Endodermal cell (in vitro differentiated cells): ENCODE results near the gene MOBP. TPM values are rescaled to one million over a fixed set of nuclear protein-coding genes. Genes with fewer than 3 reads are reported as not detected.

Experiments
- DNase-seq: peaks from one replicate; pipeline ENCODE4 v3.0.0-alpha.2; 2017
- H3K27ac ChIP-seq: 2 replicates; pipeline ENCODE4 v1.5.1; 2013; ENCODE audit warnings: mild to moderate bottlenecking, low read depth, low read length, moderate library complexity
- H3K27me3 ChIP-seq: 2 replicates; pipeline ENCODE4 v1.6.1; 2013; ENCODE audit warnings: mild to moderate bottlenecking, low read length, moderate library complexity; ENCODE audit not compliant: insufficient read depth, control insufficient read depth, poor library complexity, severe bottlenecking
- H3K36me3 ChIP-seq: 2 replicates; pipeline ENCODE4 v1.7.0; 2013; ENCODE audit warnings: mild to moderate bottlenecking, low read length, moderate library complexity; ENCODE audit not compliant: control insufficient read depth, insufficient read depth
- H3K4me1 ChIP-seq: one replicate; pipeline ENCODE4 v1.7.0; 2013; ENCODE audit warnings: low read length; ENCODE audit not compliant: control insufficient read depth, insufficient read depth
- H3K4me3 ChIP-seq: 2 replicates; pipeline ENCODE4 v1.5.1; 2013; ENCODE audit warnings: mild to moderate bottlenecking, low read length, moderate library complexity
- H3K9ac ChIP-seq: 2 replicates; pipeline ENCODE4 v1.6.1; 2013; ENCODE audit warnings: mild to moderate bottlenecking, low read length, moderate library complexity; ENCODE audit not compliant: poor library complexity, severe bottlenecking; ENCODE audit errors: extremely low read depth
- H3K9me3 ChIP-seq: 2 replicates; pipeline ENCODE4 v1.6.1; 2013; ENCODE audit warnings: mild to moderate bottlenecking, low read length, moderate library complexity; ENCODE audit not compliant: control insufficient read depth
- H3K27ac Mint-ChIP-seq: 2 replicates; pipeline ENCODE4 v1.8.0; 2020; ENCODE audit warnings: mixed read lengths
- H3K27me3 Mint-ChIP-seq: 2 replicates; pipeline ENCODE4 v1.8.0; 2021; ENCODE audit warnings: mild to moderate bottlenecking, mixed read lengths; ENCODE audit not compliant: insufficient read depth
- H3K36me3 Mint-ChIP-seq: 2 replicates; pipeline ENCODE4 v1.8.0; 2020; ENCODE audit warnings: low read depth, mixed read lengths
- H3K4me1 Mint-ChIP-seq: 2 replicates; pipeline ENCODE4 v1.8.0; 2020; ENCODE audit warnings: mixed read lengths
- H3K4me3 Mint-ChIP-seq: 2 replicates; pipeline ENCODE4 v1.8.0; 2020; ENCODE audit warnings: mild to moderate bottlenecking, moderate library complexity, mixed read lengths
- H3K9me3 Mint-ChIP-seq: 2 replicates; pipeline ENCODE4 v1.8.0; 2020; ENCODE audit warnings: mild to moderate bottlenecking, mixed read lengths
- CTCF ChIP-seq: fragments of 200-600 bp; sonication (generic); conservative IDR thresholded peaks from 2 replicates; pipeline ENCODE4 v1.5.0; 2021; ENCODE audit warnings: antibody characterized with exemption, mild to moderate bottlenecking
- WGBS, 2 experiments: methylation state at CpG; one replicate each; pipeline versions ENCODE4 v1.1.5 to v1.1.7; 2013; ENCODE audit warnings: missing lambda C conversion rate in 2 of 2, mixed read lengths in 1 of 2; ENCODE audit not compliant: insufficient coverage in 1 of 2, insufficient read length in 1 of 2; 5-methylcytosine and 5-hydroxymethylcytosine counted together
- total RNA-seq, 2 donors: library from RNA; stranded (reverse); fragmentation: NEBNext Ultra II Directional in 1 of 2; extraction: Animal tissue kit (Norgen Biotek cat#: 25700) in 1 of 2; gene quantifications; 2 replicates in 1 of 2; 3 replicates in 1 of 2; pipeline ENCODE4 v1.2.1, GENCODE V29; 2021

The MOBP gene
- total RNA-seq, 2 donors from 2014 or later = 2.1 to 7.0 TPM

GRCh38 chr3:39528844-39529243 lies 61.4 kb downstream of the MOBP start:
- peaks cover 24% of the 10 kb centered on the region for H3K9me3 ChIP-seq
- no peak overlapping the region for H3K9ac ChIP-seq
- H3K9me3 Mint-ChIP-seq = peaks cover 15% of the 10 kb centered on the region
- H3K4me3 ChIP-seq = no peak overlapping the region
- WGBS, 2 experiments = 90 to 92% methylated on average over 2 to 4 of the region's 4 CpGs
- H3K36me3 ChIP-seq = peaks cover 19% of the 10 kb centered on the region
- H3K27me3 Mint-ChIP-seq = no peaks in the 10 kb centered on the region
- H3K4me1 Mint-ChIP-seq = peaks cover 8% of the 10 kb centered on the region
- no peaks in the 10 kb centered on the region for H3K27me3 ChIP-seq
- TF ChIP-seq CTCF = no peak
- no peak overlapping the region for H3K4me3 Mint-ChIP-seq
- no peak overlapping the region for H3K27ac Mint-ChIP-seq
- H3K27ac ChIP-seq = no peak overlapping the region
- H3K4me1 ChIP-seq = no peaks in the 10 kb centered on the region
- no peak for DNase-seq
- H3K36me3 Mint-ChIP-seq = peaks cover 17% of the 10 kb centered on the region

GRCh38 chr3:39529577-39529976 lies 62.1 kb downstream of the MOBP start:
- H3K4me1 Mint-ChIP-seq = peaks cover 8% of the 10 kb centered on the region
- H3K4me3 ChIP-seq = no peak overlapping the region
- H3K4me3 Mint-ChIP-seq = no peak overlapping the region
- peak overlapping the region; percentile 27 for H3K27ac Mint-ChIP-seq
- DNase-seq = no peak
- no peak for TF ChIP-seq CTCF
- H3K36me3 Mint-ChIP-seq = peaks cover 10% of the 10 kb centered on the region
- WGBS, 2 experiments = 87 to 92% methylated on average over 4 to 9 of the region's 9 CpGs
- peaks cover 16% of the 10 kb centered on the region for H3K9me3 ChIP-seq
- H3K9me3 Mint-ChIP-seq = peaks cover 9% of the 10 kb centered on the region
- no peak overlapping the region for H3K27ac ChIP-seq
- no peaks in the 10 kb centered on the region for H3K27me3 Mint-ChIP-seq
- H3K27me3 ChIP-seq = no peaks in the 10 kb centered on the region
- no peaks in the 10 kb centered on the region for H3K4me1 ChIP-seq
- H3K36me3 ChIP-seq = peaks cover 12% of the 10 kb centered on the region
- H3K9ac ChIP-seq = no peak overlapping the region

- Histone ChIP-seq H3K9ac (no peak overlapping the region), H3K36me3 (no peaks in the 10 kb centered on the region), H3K27ac (no peak overlapping the region), H3K4me3 (no peak overlapping the region), H3K4me1 (no peaks in the 10 kb centered on the region), H3K9me3 (peaks cover 2% of the 10 kb centered on the region), H3K27me3 (no peaks in the 10 kb centered on the region)
- no peak for DNase-seq
- Mint-ChIP-seq H3K4me1 (peaks cover 8% of the 10 kb centered on the region), H3K4me3 (no peak overlapping the region), H3K27ac (no peak overlapping the region), H3K36me3 (peaks cover 4% of the 10 kb centered on the region), H3K9me3 (peaks cover 1% of the 10 kb centered on the region), H3K27me3 (no peaks in the 10 kb centered on the region)
- 96% methylated on average over 6 of the region's 6 CpGs; no CpG with 5 or more reads in 1 of the 2 experiments for WGBS, 2 experiments
- no peak for TF ChIP-seq CTCF
Measured at GRCh38 chr3:39531066-39531465, 63.6 kb downstream of the MOBP start.
